Measurements from ENCODE around the gene SLC9A9.
"Not testable (repeated sequence)": the region's sequence is repeated elsewhere in the genome, so short reads cannot be mapped to it uniquely, and the experiment has no call there.

Gene SLC9A9

GRCh38 chr3:143286392-143287010 is 561.8 kb downstream of the SLC9A9 start:
- TF ChIP-seq, protein P1, sequence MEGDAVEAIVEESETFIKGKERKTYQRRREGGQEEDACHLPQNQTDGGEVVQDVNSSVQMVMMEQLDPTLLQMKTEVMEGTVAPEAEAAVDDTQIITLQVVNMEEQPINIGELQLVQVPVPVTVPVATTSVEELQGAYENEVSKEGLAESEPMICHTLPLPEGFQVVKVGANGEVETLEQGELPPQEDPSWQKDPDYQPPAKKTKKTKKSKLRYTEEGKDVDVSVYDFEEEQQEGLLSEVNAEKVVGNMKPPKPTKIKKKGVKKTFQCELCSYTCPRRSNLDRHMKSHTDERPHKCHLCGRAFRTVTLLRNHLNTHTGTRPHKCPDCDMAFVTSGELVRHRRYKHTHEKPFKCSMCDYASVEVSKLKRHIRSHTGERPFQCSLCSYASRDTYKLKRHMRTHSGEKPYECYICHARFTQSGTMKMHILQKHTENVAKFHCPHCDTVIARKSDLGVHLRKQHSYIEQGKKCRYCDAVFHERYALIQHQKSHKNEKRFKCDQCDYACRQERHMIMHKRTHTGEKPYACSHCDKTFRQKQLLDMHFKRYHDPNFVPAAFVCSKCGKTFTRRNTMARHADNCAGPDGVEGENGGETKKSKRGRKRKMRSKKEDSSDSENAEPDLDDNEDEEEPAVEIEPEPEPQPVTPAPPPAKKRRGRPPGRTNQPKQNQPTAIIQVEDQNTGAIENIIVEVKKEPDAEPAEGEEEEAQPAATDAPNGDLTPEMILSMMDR (IDR thresholded peaks at IDR 0.05; ENCODE audit: low read depth, low read length), result no peak
- no peaks in the 10 kb centered on the region for H3K27me3 ChIP-seq
- DNase-seq, result no peak
- H3K4me1 ChIP-seq, result no peaks in the 10 kb centered on the region
- H3K9me3 ChIP-seq, result no peaks in the 10 kb centered on the region
- no peaks in the 10 kb centered on the region for H3K36me3 ChIP-seq
- H3K4me3 ChIP-seq (ENCODE audit: low read depth, low read length), result no peak overlapping the region

GRCh38 chr3:143283432-143284128 is 564.7 kb downstream of the SLC9A9 start:
- no peaks in the 10 kb centered on the region for H3K4me1 ChIP-seq
- TF ChIP-seq, protein P1 (IDR thresholded peaks at IDR 0.05; ENCODE audit: low read depth, low read length), result no peak
- no peak overlapping the region for H3K4me3 ChIP-seq (ENCODE audit: low read depth, low read length)
- H3K36me3 ChIP-seq, result no peaks in the 10 kb centered on the region
- DNase-seq, result no peak
- no peaks in the 10 kb centered on the region for H3K9me3 ChIP-seq
- H3K27me3 ChIP-seq, result no peaks in the 10 kb centered on the region

- Histone ChIP-seq H3K4me1 (no peaks in the 10 kb centered on the region), H3K36me3 (no peaks in the 10 kb centered on the region), H3K27me3 (no peaks in the 10 kb centered on the region), H3K4me3 (ENCODE audit: low read depth, low read length) (no peak overlapping the region), H3K9me3 (no peaks in the 10 kb centered on the region)
- DNase-seq, result no peak
- TF ChIP-seq, protein P1 (IDR thresholded peaks at IDR 0.05; ENCODE audit: low read depth, low read length), result no peak
These were observed 567.3 kb downstream of the SLC9A9 start for GRCh38 chr3:143280984-143281383.

DNA sequence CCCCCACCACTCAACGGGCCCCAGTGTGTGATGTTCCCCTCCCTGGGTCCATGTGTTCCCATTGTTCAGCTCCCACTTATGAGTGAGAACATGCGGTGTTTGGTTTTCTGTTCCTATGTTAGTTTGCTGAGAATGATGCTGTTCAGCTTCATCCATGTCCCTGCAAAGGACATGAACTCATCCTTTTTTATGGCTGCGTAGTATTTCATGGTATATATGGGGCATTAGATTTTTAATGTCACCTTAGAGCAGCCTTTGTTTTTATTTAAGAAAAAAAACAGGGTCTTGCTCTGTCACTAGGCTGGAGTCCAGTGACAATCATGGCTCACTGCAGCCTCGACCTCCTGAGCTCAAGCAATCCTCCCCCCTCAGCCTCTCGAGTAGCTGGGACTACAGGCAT is 568.7 kb downstream of the SLC9A9 start:
- not testable (repeated sequence) for H3K4me1 ChIP-seq; H3K9me3 ChIP-seq; H3K4me3 ChIP-seq (ENCODE audit: low read depth, low read length); DNase-seq; H3K27me3 ChIP-seq; H3K36me3 ChIP-seq

- no peaks in the 10 kb centered on the region for H3K9me3 ChIP-seq
- no peak overlapping the region for H3K4me3 ChIP-seq (ENCODE audit: low read depth, low read length)
- no peak for DNase-seq
- TF ChIP-seq, protein P1 (IDR thresholded peaks at IDR 0.05; ENCODE audit: low read depth, low read length), result no peak
- no peaks in the 10 kb centered on the region for H3K27me3 ChIP-seq
- no peaks in the 10 kb centered on the region for H3K36me3 ChIP-seq
- H3K4me1 ChIP-seq, result no peaks in the 10 kb centered on the region
These were observed 569.5 kb downstream of the SLC9A9 start for GRCh38 chr3:143278721-143279120.

GRCh38 chr3:143277531-143277930 is 570.7 kb downstream of the SLC9A9 start:
- Histone ChIP-seq H3K9me3 (no peaks in the 10 kb centered on the region), H3K36me3 (no peaks in the 10 kb centered on the region), H3K4me3 (ENCODE audit: low read depth, low read length) (no peak overlapping the region), H3K27me3 (no peaks in the 10 kb centered on the region), H3K4me1 (no peaks in the 10 kb centered on the region)
- TF ChIP-seq, protein P1 (IDR thresholded peaks at IDR 0.05; ENCODE audit: low read depth, low read length), result no peak
- no peak for DNase-seq

Measured in BE2C (cell line).